Mesendoderm (in vitro differentiated cells): ENCODE results near the gene SACS.

ENCODE experiments used
- DNase-seq: peaks from one replicate; pipeline ENCODE4 v3.0.0; 2013
- H2AK5ac ChIP-seq: 2 replicates; pipeline ENCODE4 v1.6.1; 2013; ENCODE audit warnings: low read length, inconsistent platforms
- H2BK120ac ChIP-seq: 2 replicates; pipeline ENCODE4 v1.6.1; 2013; ENCODE audit warnings: low read depth, mild to moderate bottlenecking, low read length, moderate library complexity, mixed read lengths
- H2BK15ac ChIP-seq: replicated peaks from 2 replicates; pipeline ENCODE4 v1.6.1; 2013; ENCODE audit warnings: low read depth, mild to moderate bottlenecking, moderate library complexity
- H2BK5ac ChIP-seq: 2 replicates; pipeline ENCODE4 v1.6.1; 2013; ENCODE audit warnings: low read length, inconsistent platforms
- H3K18ac ChIP-seq: 2 replicates; pipeline ENCODE4 v1.6.1; 2013; ENCODE audit warnings: mild to moderate bottlenecking, low read length, mixed read lengths
- H3K23ac ChIP-seq: one replicate; pipeline ENCODE4 v1.6.1; 2013; ENCODE audit warnings: low read length
- H3K27ac ChIP-seq: 2 replicates; pipeline ENCODE4 v1.5.1; 2013; ENCODE audit warnings: low read depth, mild to moderate bottlenecking, inconsistent platforms, low read length, moderate library complexity
- H3K27me3 ChIP-seq: 2 replicates; pipeline ENCODE4 v1.6.1; 2013; ENCODE audit warnings: low read length, control low read depth, mild to moderate bottlenecking, inconsistent platforms; ENCODE audit not compliant: insufficient read depth, poor library complexity
- H3K36me3 ChIP-seq: 2 replicates; pipeline ENCODE4 v1.6.1; 2013; ENCODE audit warnings: low read length, inconsistent platforms; ENCODE audit not compliant: control insufficient read depth, insufficient read depth
- H3K4ac ChIP-seq: one replicate; pipeline ENCODE4 v1.6.1; 2013; ENCODE audit warnings: low read depth, mild to moderate bottlenecking, low read length, moderate library complexity
- H3K4me1 ChIP-seq: 2 replicates; pipeline ENCODE4 v1.6.1; 2013; ENCODE audit warnings: low read depth, low read length, inconsistent platforms; ENCODE audit not compliant: control insufficient read depth
- H3K4me2 ChIP-seq: 2 replicates; pipeline ENCODE4 v1.6.1; 2013; ENCODE audit warnings: low read length
- H3K4me3 ChIP-seq: 2 replicates; pipeline ENCODE4 v1.5.1; 2013; ENCODE audit warnings: mild to moderate bottlenecking, low read length
- H3K56ac ChIP-seq: one replicate; pipeline ENCODE4 v1.6.1; 2013; ENCODE audit warnings: low read length
- H3K79me1 ChIP-seq: 2 replicates; pipeline ENCODE4 v1.6.1; 2013; ENCODE audit warnings: low read length, inconsistent platforms
- H3K79me2 ChIP-seq: 2 replicates; pipeline ENCODE4 v1.6.1; 2013; ENCODE audit warnings: mild to moderate bottlenecking, low read length; ENCODE audit not compliant: control insufficient read depth, insufficient read depth
- H3K9ac ChIP-seq: 2 replicates; pipeline ENCODE4 v1.6.1; 2013; ENCODE audit warnings: low read length, inconsistent platforms
- H4K5ac ChIP-seq: one replicate; pipeline ENCODE4 v1.6.1; 2013; ENCODE audit warnings: low read length
- H4K8ac ChIP-seq: one replicate; pipeline ENCODE4 v1.6.1; 2013; ENCODE audit warnings: low read depth, mild to moderate bottlenecking, control low read depth, low read length, moderate library complexity
- WGBS: extraction: QIAGEN DNeasy Blood & Tissue Kit; methylation state at CpG from one replicate; pipeline ENCODE4 v1.1.7; 2013; ENCODE audit warnings: low lambda C conversion rate, missing lambda C conversion rate; ENCODE audit not compliant: insufficient coverage; ENCODE audit errors: extremely low coverage; 5-methylcytosine and 5-hydroxymethylcytosine counted together

SACS gene

DNA sequence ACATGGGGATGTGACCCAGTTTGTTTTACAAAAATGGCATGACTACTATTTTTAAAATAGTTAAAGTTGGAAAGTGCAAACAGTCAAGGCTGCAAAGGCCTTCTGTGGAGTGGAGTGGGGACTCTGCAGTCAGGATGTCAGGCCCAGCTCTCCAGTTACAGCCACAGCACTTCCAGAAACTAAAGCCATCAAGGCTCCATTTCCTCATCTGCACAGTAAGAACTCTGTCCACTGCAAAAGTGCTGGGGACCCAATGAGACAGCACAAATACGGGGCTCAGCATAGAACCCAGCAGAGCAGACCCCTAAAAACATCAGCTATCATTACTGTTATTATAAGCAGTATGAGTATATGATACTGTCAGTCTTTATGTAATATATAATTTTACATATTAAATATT is 73.6 kb downstream of the SACS start:
- Histone ChIP-seq H4K8ac (no peak overlapping the region), H3K79me1 (no peaks in the 10 kb centered on the region), H3K4me2 (no peak overlapping the region), H3K18ac (no peak overlapping the region), H3K4ac (no peak overlapping the region), H3K27ac (no peak overlapping the region), H3K4me3 (no peak overlapping the region), H3K23ac (no peak overlapping the region), H3K4me1 (no peaks in the 10 kb centered on the region), H3K56ac (no peak overlapping the region), H3K79me2 (no peaks in the 10 kb centered on the region), H3K27me3 (no peaks in the 10 kb centered on the region), H3K9ac (no peak overlapping the region), H3K36me3 (peaks cover 7% of the 10 kb centered on the region), H2BK5ac (no peak overlapping the region), H4K5ac (no peak overlapping the region), H2AK5ac (no peak overlapping the region), H2BK15ac (no peak overlapping the region), H2BK120ac (no peak overlapping the region)
- no peak for DNase-seq
- no CpG with 5 or more reads among the region's 1 CpG for WGBS

DNA sequence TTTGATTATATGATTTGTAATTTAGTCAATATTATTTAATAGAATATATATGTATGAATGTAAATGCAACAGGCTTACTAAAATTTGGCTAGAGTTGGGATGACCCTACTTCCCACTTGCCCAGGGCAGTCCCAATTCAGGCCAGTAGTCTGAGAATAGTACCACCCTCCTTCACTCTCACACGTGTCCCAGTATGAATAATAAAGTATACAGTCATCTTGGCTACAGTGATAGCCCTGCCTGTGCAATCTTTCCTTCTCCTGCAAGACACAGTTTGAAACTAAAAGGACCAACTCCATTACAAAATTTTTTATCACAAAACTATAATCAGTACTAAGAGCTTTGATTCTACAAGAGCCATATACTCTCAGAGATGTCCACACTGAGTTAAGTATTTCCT is 76.2 kb downstream of the SACS start:
- Histone ChIP-seq H4K8ac (no peak overlapping the region), H3K27me3 (no peaks in the 10 kb centered on the region), H3K4me2 (no peak overlapping the region), H2AK5ac (no peak overlapping the region), H3K9ac (no peak overlapping the region), H3K4me3 (no peak overlapping the region), H3K79me2 (no peaks in the 10 kb centered on the region), H2BK5ac (no peak overlapping the region), H3K79me1 (no peaks in the 10 kb centered on the region), H3K27ac (no peak overlapping the region), H3K36me3 (peaks cover 4% of the 10 kb centered on the region), H3K18ac (no peak overlapping the region), H2BK120ac (no peak overlapping the region), H3K4ac (no peak overlapping the region), H3K23ac (no peak overlapping the region), H4K5ac (no peak overlapping the region), H3K56ac (no peak overlapping the region), H2BK15ac (no peak overlapping the region), H3K4me1 (no peaks in the 10 kb centered on the region)
- DNase-seq, result no peak
- no CpG with 5 or more reads among the region's 1 CpG for WGBS

DNA sequence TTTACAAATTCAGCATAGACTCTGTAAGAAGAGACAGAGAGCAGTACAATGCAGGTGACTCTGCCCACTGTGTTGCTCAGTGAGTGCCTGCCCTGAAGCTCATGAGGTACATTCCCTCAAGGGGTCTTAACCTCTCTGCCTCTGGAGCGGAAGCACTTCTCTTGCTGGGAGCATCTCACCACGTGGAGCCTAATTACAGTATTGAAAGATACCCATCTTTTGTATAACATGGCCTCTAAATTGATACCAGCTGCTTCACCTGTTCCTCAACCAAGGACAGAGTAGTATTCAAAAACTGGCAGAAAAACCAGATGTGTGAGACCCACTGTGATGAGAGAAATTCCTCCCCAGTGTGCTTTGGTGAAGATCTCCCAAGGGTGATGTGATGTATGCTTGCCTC is 77.1 kb downstream of the SACS start:
- Histone ChIP-seq H2BK15ac (no peak overlapping the region), H4K5ac (no peak overlapping the region), H3K27ac (no peak overlapping the region), H2BK5ac (no peak overlapping the region), H4K8ac (no peak overlapping the region), H3K79me1 (no peaks in the 10 kb centered on the region), H3K9ac (no peak overlapping the region), H3K4me2 (no peak overlapping the region), H2AK5ac (no peak overlapping the region), H3K18ac (no peak overlapping the region), H3K23ac (no peak overlapping the region), H3K4me1 (no peaks in the 10 kb centered on the region), H3K27me3 (no peaks in the 10 kb centered on the region), H3K4me3 (no peak overlapping the region), H3K79me2 (no peaks in the 10 kb centered on the region), H3K4ac (no peak overlapping the region), H2BK120ac (no peak overlapping the region), H3K56ac (no peak overlapping the region), H3K36me3 (peaks cover 4% of the 10 kb centered on the region)
- WGBS, result no CpG with 5 or more reads among the region's 2 CpGs
- DNase-seq, result no peak

DNA sequence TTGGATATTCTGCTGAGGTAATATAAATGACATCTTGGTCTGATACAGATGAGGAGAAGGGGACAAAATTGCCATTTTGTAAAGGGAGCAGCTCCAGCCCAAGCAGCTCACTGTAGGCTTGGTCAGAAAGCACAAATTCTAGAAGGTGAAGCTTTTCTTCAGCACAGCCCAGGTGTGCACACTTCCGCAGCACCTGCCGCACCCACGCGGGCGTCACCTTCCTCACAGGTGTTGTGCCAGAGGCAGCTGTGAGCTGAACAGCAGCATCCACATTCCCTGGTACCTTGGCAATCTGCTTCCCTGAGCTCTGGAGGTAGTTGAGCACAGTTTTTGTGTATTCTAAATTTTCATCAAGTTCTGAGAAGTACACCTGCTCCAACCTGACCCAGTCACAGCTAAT is 79.0 kb downstream of the SACS start:
- Histone ChIP-seq H4K8ac (no peak overlapping the region), H3K4ac (no peak overlapping the region), H3K4me1 (no peaks in the 10 kb centered on the region), H3K23ac (no peak overlapping the region), H3K4me3 (no peak overlapping the region), H3K56ac (no peak overlapping the region), H3K79me1 (no peaks in the 10 kb centered on the region), H4K5ac (no peak overlapping the region), H3K9ac (no peak overlapping the region), H2BK15ac (no peak overlapping the region), H3K27me3 (no peaks in the 10 kb centered on the region), H2BK120ac (no peak overlapping the region), H3K36me3 (peaks cover 2% of the 10 kb centered on the region), H2BK5ac (no peak overlapping the region), H3K27ac (no peak overlapping the region), H3K18ac (no peak overlapping the region), H2AK5ac (no peak overlapping the region), H3K79me2 (no peaks in the 10 kb centered on the region), H3K4me2 (no peak overlapping the region)
- DNase-seq, result no peak
- no CpG with 5 or more reads among the region's 5 CpGs for WGBS

DNA sequence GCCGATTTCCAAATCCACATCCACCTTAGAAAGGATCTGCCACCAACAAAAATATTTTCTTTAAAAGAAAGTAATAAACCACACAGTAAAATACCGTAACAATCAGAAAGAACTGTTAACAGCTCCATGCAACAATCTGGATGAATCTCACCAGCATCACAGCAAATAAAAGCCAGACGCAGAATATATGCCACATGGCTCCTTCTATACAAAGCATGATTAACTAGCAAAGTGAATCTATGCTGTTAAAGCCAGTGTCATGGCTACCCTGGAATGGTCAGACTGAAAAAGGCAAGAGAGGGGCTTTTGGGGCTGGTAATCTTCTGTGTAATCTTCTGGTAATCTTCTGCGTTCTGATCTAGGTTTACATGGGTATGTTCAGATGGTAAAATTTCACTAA is 81.3 kb downstream of the SACS start:
- Histone ChIP-seq H3K4me1 (no peaks in the 10 kb centered on the region), H3K18ac (no peak overlapping the region), H3K27me3 (no peaks in the 10 kb centered on the region), H4K8ac (no peak overlapping the region), H3K23ac (no peak overlapping the region), H3K56ac (no peak overlapping the region), H3K4me2 (no peak overlapping the region), H2BK120ac (no peak overlapping the region), H3K79me1 (peaks cover 4% of the 10 kb centered on the region), H4K5ac (no peak overlapping the region), H3K9ac (no peak overlapping the region), H2BK15ac (no peak overlapping the region), H2BK5ac (no peak overlapping the region), H3K27ac (no peak overlapping the region), H3K79me2 (no peaks in the 10 kb centered on the region), H3K4me3 (no peak overlapping the region), H3K4ac (no peak overlapping the region), H2AK5ac (no peak overlapping the region), H3K36me3 (peaks cover 2% of the 10 kb centered on the region)
- no CpG with 5 or more reads among the region's 4 CpGs for WGBS
- DNase-seq, result no peak

DNA sequence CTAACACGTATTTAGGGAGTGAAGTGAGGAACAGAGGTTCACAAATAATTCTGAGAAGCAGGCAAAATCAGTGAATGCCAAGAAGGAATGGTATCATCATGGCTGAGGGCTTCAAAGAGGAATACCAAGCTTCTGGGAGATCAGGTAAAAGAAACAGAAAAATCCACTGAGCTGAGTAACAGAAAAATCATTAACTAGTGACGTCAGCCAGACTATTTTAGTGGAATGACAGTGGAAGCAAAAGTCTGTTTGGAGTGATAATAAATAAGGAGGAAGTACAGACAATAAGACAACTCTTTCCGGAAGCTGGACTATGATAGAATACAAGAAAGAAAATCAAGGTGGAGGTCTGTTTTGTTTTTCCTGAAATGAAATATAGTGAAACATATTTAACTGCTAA is 83.5 kb downstream of the SACS start:
- Histone ChIP-seq H4K8ac (no peak overlapping the region), H3K4me3 (no peak overlapping the region), H3K9ac (no peak overlapping the region), H3K23ac (no peak overlapping the region), H3K18ac (no peak overlapping the region), H3K4me2 (no peak overlapping the region), H3K4me1 (no peaks in the 10 kb centered on the region), H4K5ac (no peak overlapping the region), H2BK5ac (no peak overlapping the region), H3K4ac (no peak overlapping the region), H3K56ac (no peak overlapping the region), H3K27me3 (no peaks in the 10 kb centered on the region), H3K79me2 (no peaks in the 10 kb centered on the region), H3K36me3 (no peaks in the 10 kb centered on the region), H3K79me1 (peaks cover 4% of the 10 kb centered on the region), H2AK5ac (no peak overlapping the region), H2BK120ac (no peak overlapping the region), H2BK15ac (no peak overlapping the region), H3K27ac (no peak overlapping the region)
- WGBS, result no CpG with 5 or more reads among the region's 3 CpGs
- no peak for DNase-seq
